Measurements from ENCODE around the gene ABAT. TPM values are rescaled to one million over a fixed set of nuclear protein-coding genes. Genes with fewer than 3 reads are reported as not detected.

The ABAT gene
- total RNA-seq, 1 experiment from 2014 or later, result 6.9 TPM

- Histone ChIP-seq H3K27me3 (replicated peaks; ENCODE audit: insufficient read depth, low read depth, low read length, poor library complexity) (no peaks in the 10 kb centered on the region), H3K4me1 (ENCODE audit: insufficient read depth, low read length, poor library complexity, severe bottlenecking) (no peaks in the 10 kb centered on the region), H3K9me3 (ENCODE audit: low read depth, low read length, poor library complexity, severe bottlenecking) (no peaks in the 10 kb centered on the region), H3K4me3 (ENCODE audit: low read depth, low read length, poor library complexity, severe bottlenecking) (no peak overlapping the region), H3K27ac (ENCODE audit: low read depth, low read length, poor library complexity, severe bottlenecking) (no peak overlapping the region), H3K36me3 (ENCODE audit: insufficient read depth, low read length, poor library complexity, severe bottlenecking) (peaks cover 84% of the 10 kb centered on the region)
- no TSS peak for BruUV-seq (replicated peaks)
- TF ChIP-seq CTCF (conservative IDR thresholded peaks at IDR 0.05; ENCODE audit: low read depth, low read length) (no peak), EZH2 (IDR thresholded peaks at IDR 0.05; ENCODE audit: borderline replicate concordance, low read depth, low read length, poor library complexity, severe bottlenecking) (no peak)
- DNase-seq (ENCODE audit: low spot score), result no peak
- ChIA-PET POLR2A (ENCODE audit: low non-redundant PET) (interaction anchor here (0.6 kb wide), 1 partner anchor 51 kb away, joined by 6 read pairs; no protein-coding TSS in a partner anchor), CTCF (no interaction called here)
- intact Hi-C loops (cut with micrococcal nuclease; ENCODE audit: unreplicated experiment), result no loop called here
These were observed 137.9 kb downstream of the ABAT start for GRCh38 chr16:8812162-8812843.

GRCh38 chr16:8814095-8814806 lies 139.8 kb downstream of the ABAT start:
- no TSS peak for BruUV-seq (replicated peaks)
- peaks cover 82% of the 10 kb centered on the region for H3K36me3 ChIP-seq (ENCODE audit: insufficient read depth, low read length, poor library complexity, severe bottlenecking)
- CTCF ChIA-PET, result no interaction called here

More at GRCh38 chr16:8814095-8814806, 139.8 kb downstream of the ABAT start:
- POLR2A ChIA-PET (ENCODE audit: low non-redundant PET), result no interaction called here
- no peak for DNase-seq (ENCODE audit: low spot score)
- Histone ChIP-seq H3K27me3 (replicated peaks; ENCODE audit: insufficient read depth, low read depth, low read length, poor library complexity) (no peaks in the 10 kb centered on the region), H3K27ac (ENCODE audit: low read depth, low read length, poor library complexity, severe bottlenecking) (no peak overlapping the region), H3K4me3 (ENCODE audit: low read depth, low read length, poor library complexity, severe bottlenecking) (no peak overlapping the region), H3K4me1 (ENCODE audit: insufficient read depth, low read length, poor library complexity, severe bottlenecking) (peaks cover 7% of the 10 kb centered on the region), H3K9me3 (ENCODE audit: low read depth, low read length, poor library complexity, severe bottlenecking) (no peaks in the 10 kb centered on the region)
- intact Hi-C loops (cut with micrococcal nuclease; ENCODE audit: unreplicated experiment), result no loop called here
- TF ChIP-seq CTCF (conservative IDR thresholded peaks at IDR 0.05; ENCODE audit: low read depth, low read length) (no peak), EZH2 (IDR thresholded peaks at IDR 0.05; ENCODE audit: borderline replicate concordance, low read depth, low read length, poor library complexity, severe bottlenecking) (no peak)
